ENCODE measurements around the gene RASL12. TPM values are rescaled to one million over a fixed set of nuclear protein-coding genes. Genes with fewer than 3 reads are reported as not detected.

Gene RASL12
- total and polyA plus RNA-seq, 2 of the 8 experiments (the other 6 are each of a cell fraction or from before 2014, with no cell fraction given): 9.5 to 10.3 TPM

DNA sequence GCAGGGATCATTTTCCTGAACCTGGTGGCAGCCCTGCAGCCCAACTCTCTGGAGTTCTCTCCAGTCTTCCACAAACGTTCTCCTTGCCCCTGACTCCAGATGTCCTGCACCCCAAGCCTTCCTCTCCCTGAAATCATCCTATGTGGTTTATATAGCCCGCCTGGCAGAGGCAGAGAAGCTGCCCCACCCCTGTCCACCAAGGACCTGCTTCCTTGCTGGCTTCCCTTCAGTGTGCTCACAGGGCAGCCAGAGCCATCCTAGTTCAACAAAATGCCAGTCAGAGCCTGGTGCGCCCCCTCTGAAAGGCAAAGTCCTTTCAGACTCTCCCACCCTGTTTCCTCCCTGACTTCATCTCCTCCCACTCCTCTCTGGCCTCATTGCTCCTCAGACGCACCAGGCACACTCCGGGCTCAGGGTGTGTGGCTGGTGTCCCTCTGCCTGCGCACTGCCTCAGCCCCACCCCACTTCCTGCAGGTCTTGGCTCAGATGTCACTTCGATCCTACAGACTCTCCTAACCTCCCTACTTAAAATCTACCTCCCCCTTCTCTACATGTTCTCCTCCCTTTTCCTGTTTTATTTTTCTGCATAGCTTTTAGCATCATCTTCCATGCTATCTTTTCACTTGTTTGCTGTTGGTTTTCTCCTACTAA lies 14.6 kb upstream of the RASL12 start:
- ChIA-PET POLR2A (ENCODE audit: partially characterized antibody) (interaction anchor here (1.1 to 14.5 kb wide), 4 partner anchors 15 to 20 kb away, joined by 3 to 93 read pairs (median 6); partner anchors contain the start of gene RASL12), CTCF (ENCODE audit: partially characterized antibody) (interaction anchor here (0.9 to 32.9 kb wide), 9 partner anchors 7 to 401 kb away, joined by 3 to 1213 read pairs (median 43); partner anchors contain the start of genes KBTBD13, RASL12 and SLC51B)
- Histone ChIP-seq H4K91ac (replicated peaks; ENCODE audit: insufficient read length, low read length) (peak overlapping the region; percentile 26), H2BK15ac (ENCODE audit: low read length) (no peak overlapping the region), H2BK12ac (ENCODE audit: low read depth, low read length) (peak overlapping the region; percentile 71; the same call in 1 of the 2 replicates), H4K20me1 (replicated peaks in 1 of 2; ENCODE audit: control insufficient read depth in 1 of 2, insufficient read depth in 2 of 2, low read length in 2 of 2) (no peaks in the 10 kb centered on the region), H3K23ac (ENCODE audit: insufficient read length) (no peak overlapping the region), H3K27me3 (replicated peaks in 1 of 4; ENCODE audit: control insufficient read depth in 3 of 4, extremely low read depth in 1 of 4, insufficient read depth in 3 of 4, low read length in 3 of 4) (peaks cover 0 to 9% (median 8%) of the 10 kb centered on the region in 4 experiments; a peak in 5 of 7 replicates), H3K4ac (replicated peaks; ENCODE audit: insufficient read length, low read depth, low read length) (no peak overlapping the region), H2BK20ac (ENCODE audit: low read length) (no peak overlapping the region), H3K79me2 (ENCODE audit: control insufficient read depth in 1 of 2, insufficient read depth in 2 of 2, low read length in 2 of 2) (no peaks in the 10 kb centered on the region), H3K36me3 (ENCODE audit: control insufficient read depth in 2 of 4, insufficient read depth in 4 of 4, low read length in 3 of 4) (no peaks in the 10 kb centered on the region), H3K4me2 (ENCODE audit: insufficient read depth in 1 of 2, low read depth in 2 of 2, low read length in 2 of 2) (peak overlapping the region; percentile 49 to 60; a peak in 3 of 4 replicates), H3K23me2 (ENCODE audit: low read depth, low read length) (no peaks in the 10 kb centered on the region; the same call in 1 of the 2 replicates), H3K79me1 (ENCODE audit: low read depth, low read length) (no peaks in the 10 kb centered on the region), H2AK5ac (ENCODE audit: low read depth, low read length) (no peak overlapping the region), H3K4me1 (replicated peaks in 1 of 4; ENCODE audit: control insufficient read depth in 3 of 4, insufficient read depth in 4 of 4, low read length in 3 of 4) (peaks cover 15 to 28% (median 20%) of the 10 kb centered on the region in 4 experiments), H3K27ac (ENCODE audit: low read depth, low read length) (no peak overlapping the region), H3K4me3 (ENCODE audit: extremely low read depth in 1 of 4, insufficient read depth in 2 of 4, low read depth in 3 of 4, low read length in 4 of 4) (peak overlapping the region in 1 of 4 experiments; percentile 34; a peak in 1 of 8 replicates), H3K56ac (replicated peaks; ENCODE audit: insufficient read length, low read depth, low read length) (no peak overlapping the region), H3K14ac (ENCODE audit: insufficient read length) (no peak overlapping the region), H2BK120ac (replicated peaks; ENCODE audit: low read depth, low read length) (peak overlapping the region; percentile 18), H4K8ac (ENCODE audit: extremely low read depth, insufficient read depth, low read length) (no peak overlapping the region), H2AFZ (ENCODE audit: low read length) (0 out of 2 replicates have a peak overlapping the region, but pooled peaks have one; percentile 12), H3K9me3 (ENCODE audit: insufficient read depth in 2 of 2, low read depth in 1 of 2, low read length in 1 of 2) (no peaks in the 10 kb centered on the region), H3K18ac (ENCODE audit: extremely low read depth, low read length) (peak overlapping the region; percentile 7; the same call in 1 of the 2 replicates), H4K5ac (ENCODE audit: insufficient read length, low read depth, low read length) (no peak overlapping the region), H2BK5ac (ENCODE audit: low read depth, low read length) (peak overlapping the region; percentile 31; the same call in 1 of the 2 replicates), H3K9ac (replicated peaks in 1 of 4; ENCODE audit: extremely low read depth in 1 of 4, low read depth in 3 of 4, low read length in 3 of 4) (no peak overlapping the region)
- DNase-seq (ENCODE audit: low read depth in 1 of 2, low spot score in 2 of 2) (no peak), FAIRE-seq (no peak)
- TF ChIP-seq ATF2 (IDR thresholded peaks at IDR 0.05; ENCODE audit: low read length) (no peak), TAF1 (IDR thresholded peaks at IDR 0.05; ENCODE audit: low read depth, low read length) (no peak), CTCF (IDR thresholded peaks at IDR 0.05; ENCODE audit: control extremely low read depth in 1 of 3, insufficient read depth in 1 of 3, low read depth in 1 of 3, low read length in 3 of 3) (peak in 1 of 3 experiments; percentile 0; a peak in 1 of 4 replicates)
- WGBS, 2 experiments (ENCODE audit: extremely low coverage in 1 of 2, insufficient coverage in 1 of 2, insufficient read length in 1 of 2, insufficient replicate concordance in 2 of 2, low coverage in 1 of 2, low lambda C conversion rate in 2 of 2, missing lambda C conversion rate in 1 of 2): 42% methylated on average over 7 of the region's 7 CpGs; no CpG with 5 or more reads in 1 of the 2 experiments
